Measurements from ENCODE around the gene CBLC.
A peak's percentile ranks its signal among the peaks of the same experiment; 100 is the strongest.

CBLC gene, protein sequence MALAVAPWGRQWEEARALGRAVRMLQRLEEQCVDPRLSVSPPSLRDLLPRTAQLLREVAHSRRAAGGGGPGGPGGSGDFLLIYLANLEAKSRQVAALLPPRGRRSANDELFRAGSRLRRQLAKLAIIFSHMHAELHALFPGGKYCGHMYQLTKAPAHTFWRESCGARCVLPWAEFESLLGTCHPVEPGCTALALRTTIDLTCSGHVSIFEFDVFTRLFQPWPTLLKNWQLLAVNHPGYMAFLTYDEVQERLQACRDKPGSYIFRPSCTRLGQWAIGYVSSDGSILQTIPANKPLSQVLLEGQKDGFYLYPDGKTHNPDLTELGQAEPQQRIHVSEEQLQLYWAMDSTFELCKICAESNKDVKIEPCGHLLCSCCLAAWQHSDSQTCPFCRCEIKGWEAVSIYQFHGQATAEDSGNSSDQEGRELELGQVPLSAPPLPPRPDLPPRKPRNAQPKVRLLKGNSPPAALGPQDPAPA

GRCh38 chr19:44777715-44778347 is at the start of gene CBLC:
CBLC (plus strand) TSS chr19:44777890; CDS start chr19:44777932, 42 bp downstream.
- TF ChIP-seq, protein P1, sequence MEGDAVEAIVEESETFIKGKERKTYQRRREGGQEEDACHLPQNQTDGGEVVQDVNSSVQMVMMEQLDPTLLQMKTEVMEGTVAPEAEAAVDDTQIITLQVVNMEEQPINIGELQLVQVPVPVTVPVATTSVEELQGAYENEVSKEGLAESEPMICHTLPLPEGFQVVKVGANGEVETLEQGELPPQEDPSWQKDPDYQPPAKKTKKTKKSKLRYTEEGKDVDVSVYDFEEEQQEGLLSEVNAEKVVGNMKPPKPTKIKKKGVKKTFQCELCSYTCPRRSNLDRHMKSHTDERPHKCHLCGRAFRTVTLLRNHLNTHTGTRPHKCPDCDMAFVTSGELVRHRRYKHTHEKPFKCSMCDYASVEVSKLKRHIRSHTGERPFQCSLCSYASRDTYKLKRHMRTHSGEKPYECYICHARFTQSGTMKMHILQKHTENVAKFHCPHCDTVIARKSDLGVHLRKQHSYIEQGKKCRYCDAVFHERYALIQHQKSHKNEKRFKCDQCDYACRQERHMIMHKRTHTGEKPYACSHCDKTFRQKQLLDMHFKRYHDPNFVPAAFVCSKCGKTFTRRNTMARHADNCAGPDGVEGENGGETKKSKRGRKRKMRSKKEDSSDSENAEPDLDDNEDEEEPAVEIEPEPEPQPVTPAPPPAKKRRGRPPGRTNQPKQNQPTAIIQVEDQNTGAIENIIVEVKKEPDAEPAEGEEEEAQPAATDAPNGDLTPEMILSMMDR (IDR thresholded peaks at IDR 0.05) = peak; percentile 21; the same call in 1 of the 2 replicates

DNA sequence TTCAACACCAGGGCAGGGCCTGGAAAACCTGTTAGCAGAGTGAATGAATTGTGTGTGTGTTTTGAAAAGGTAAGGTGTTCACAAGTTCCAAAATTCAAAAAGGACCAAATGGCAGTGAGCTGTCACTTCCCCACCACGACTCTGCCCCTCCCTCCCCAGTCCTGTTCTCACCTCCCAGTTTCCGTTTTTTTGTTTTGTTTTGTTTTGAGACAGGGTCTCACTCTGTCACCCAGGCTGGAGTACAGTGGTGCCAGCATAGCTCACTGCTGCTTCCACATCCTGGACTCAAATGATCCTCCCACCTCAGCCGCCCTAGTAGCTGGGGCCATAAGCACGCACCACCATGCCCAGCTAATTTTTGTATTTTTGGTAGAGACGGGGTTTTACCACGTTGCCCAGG is 49.5 kb upstream of the CBLC start:
- TF ChIP-seq, protein P1 (IDR thresholded peaks at IDR 0.05) = no peak

- TF ChIP-seq, protein P1 (IDR thresholded peaks at IDR 0.05) = no peak
Observed at GRCh38 chr19:44729516-44730033, 48.1 kb upstream of the CBLC start.

DNA sequence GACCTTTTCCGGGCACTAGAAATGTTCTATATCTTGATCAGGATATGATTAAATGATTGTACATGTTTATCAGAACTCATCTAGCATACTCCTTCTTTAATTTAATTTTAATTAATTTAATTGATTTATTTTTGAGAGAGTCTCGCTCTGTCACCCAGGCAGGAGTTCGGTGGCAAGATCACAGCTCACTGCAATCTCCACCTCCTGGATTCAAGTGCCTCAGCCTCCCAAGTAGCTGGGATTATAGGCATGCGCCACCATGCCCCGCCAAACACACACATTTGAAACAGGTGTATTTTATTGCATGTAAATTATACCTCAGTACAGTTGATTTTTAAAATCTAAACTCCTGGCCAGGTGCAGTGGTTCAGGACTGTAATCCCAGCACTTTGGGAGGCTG is 46.6 kb upstream of the CBLC start:
- TF ChIP-seq, protein P1 (IDR thresholded peaks at IDR 0.05) = no peak

GRCh38 chr19:44731622-44732021 is 46.1 kb upstream of the CBLC start:
- TF ChIP-seq, protein P1 (IDR thresholded peaks at IDR 0.05) = no peak

DNA sequence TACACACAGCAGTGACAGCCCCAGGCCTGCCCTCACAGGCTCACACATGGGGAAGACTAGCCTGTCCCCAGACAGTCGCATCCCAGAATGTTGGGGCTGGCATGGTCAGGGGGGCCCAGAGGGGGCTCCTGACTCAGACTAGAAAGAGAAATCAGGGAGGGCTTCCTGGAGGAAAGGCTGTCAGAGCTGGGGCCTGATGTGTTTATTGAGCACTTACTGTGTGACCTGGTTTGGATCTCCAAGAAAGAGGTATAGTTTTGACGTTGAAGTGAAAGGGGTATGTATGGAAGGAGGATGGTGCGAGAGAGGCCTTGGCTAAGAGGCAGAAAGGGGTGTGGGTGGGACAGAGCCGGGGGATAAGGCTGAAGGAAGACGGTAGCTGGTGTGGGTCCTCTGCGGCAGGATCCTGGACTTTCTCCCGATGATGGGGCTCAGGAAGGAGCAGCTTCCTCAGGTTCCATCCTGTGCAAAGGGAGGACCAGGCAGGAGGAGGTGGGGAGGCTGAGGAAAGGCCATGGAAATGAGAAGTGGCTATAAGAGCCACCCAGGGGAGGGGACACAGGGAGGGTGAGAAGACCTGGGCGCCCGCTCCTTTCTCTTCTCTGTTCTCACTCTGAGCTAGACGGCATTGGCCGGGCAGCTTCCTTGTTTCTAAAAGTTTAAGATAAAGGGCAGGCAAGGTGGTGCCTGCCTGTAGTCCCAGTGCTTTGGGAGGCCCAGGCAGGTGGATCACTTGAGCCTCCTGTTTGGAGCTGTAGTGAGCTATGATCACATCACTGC is 45.3 kb upstream of the CBLC start:
- TF ChIP-seq, protein P1 (IDR thresholded peaks at IDR 0.05) = no peak

GRCh38 chr19:44734357-44734756 is 43.3 kb upstream of the CBLC start:
- TF ChIP-seq, protein P1 (IDR thresholded peaks at IDR 0.05) = no peak
